K562 (cell line): ENCODE measurements around the gene ACSL6. TPM values are rescaled to one million over a fixed set of nuclear protein-coding genes. Genes with fewer than 3 reads are reported as not detected.
A peak's percentile ranks its signal among the peaks of the same experiment; 100 is the strongest.

Source experiments
- ATAC-seq: fragments of 200-7000 bp; cut with Tn5 transposase; 3 replicates; pipeline ENCODE4 v1.9.1; 2020; ENCODE audit warnings: moderate library complexity
- BruUV-seq: library from RNA; stranded (reverse); fragments of 400-500 nt; replicated peaks from 2 replicates; lab custom pipeline; 2021; lab: Mats Ljungman, UMichigan
- CTCF ChIA-PET: fragments of 300-600 bp; formaldehyde crosslinking; extraction: SDS; loops from one replicate; lab custom pipeline; 2021; ENCODE audit warnings: low intra/inter-chr PET ratio; lab: Yijun Ruan, JAX
- POLR2A ChIA-PET: fragments of 300-600, 350-650 bp; sonication (Branson Sonifier 250); formaldehyde crosslinking; extraction: SDS; loops from one replicate; lab custom pipeline; 2021; ENCODE audit warnings: antibody characterized with exemption, inconsistent platforms; lab: Yijun Ruan, JAX
- DNase-seq, 4 experiments: peaks; one replicate each; pipeline versions ENCODE4 v3.0.0 to v3.0.0-alpha.2; 2011 to 2018; ENCODE audit warnings: low spot score in 3 of 4, mixed read lengths in 3 of 4; ENCODE audit errors: extremely low read depth in 1 of 4
- FAIRE-seq: peaks from 2 replicates; lab custom pipeline; 2011; peaks lifted over from hg19 to GRCh38; lab: Jason Lieb, UNC
- H2AFZ ChIP-seq: 2 replicates; pipeline ENCODE4 v1.6.0; 2011; ENCODE audit warnings: low read depth, low read length, control low read depth, inconsistent platforms
- H3K27ac ChIP-seq: fragments of 200-600 bp; 3 replicates; pipeline ENCODE4 v1.8.0; 2011; ENCODE audit warnings: low read depth, mild to moderate bottlenecking, control low read depth, inconsistent platforms, low read length, moderate library complexity, mixed read lengths; ENCODE audit errors: extremely low read depth
- H3K27me3 ChIP-seq, 2 experiments: fragments of 300-600 bp in 1 of 2; 2 replicates in 1 of 2; 3 replicates in 1 of 2; pipeline versions ENCODE4 v1.6.0 to v1.8.0; 2011; ENCODE audit warnings: inconsistent platforms in 2 of 2, low read length in 2 of 2, mild to moderate bottlenecking in 1 of 2, mixed read lengths in 1 of 2, moderate library complexity in 1 of 2; ENCODE audit not compliant: control insufficient read depth in 2 of 2, insufficient read depth in 2 of 2
- H3K36me3 ChIP-seq: fragments of 300-600 bp; 3 replicates; pipeline ENCODE4 v1.8.0; 2011; ENCODE audit warnings: mild to moderate bottlenecking, low read length, inconsistent platforms; ENCODE audit not compliant: control insufficient read depth, insufficient read depth
- H3K4me1 ChIP-seq, 2 experiments: fragments of 200-600 bp in 1 of 2; replicated peaks in 1 of 2; 2 replicates in 1 of 2; 3 replicates in 1 of 2; pipeline versions ENCODE4 v1.5.1 to v1.8.0; 2011; ENCODE audit warnings: inconsistent platforms in 2 of 2, low read length in 2 of 2, mild to moderate bottlenecking in 1 of 2, mixed read lengths in 1 of 2, moderate library complexity in 1 of 2; ENCODE audit not compliant: control insufficient read depth in 2 of 2, insufficient read depth in 2 of 2
- H3K4me2 ChIP-seq: 2 replicates; pipeline ENCODE4 v1.6.1; 2011; ENCODE audit warnings: low read length, control low read depth, inconsistent platforms, mixed read lengths; ENCODE audit not compliant: insufficient read depth
- H3K4me3 ChIP-seq: fragments of 200-600 bp; sonication (generic), shearing (Covaris generic); 2 replicates; pipeline ENCODE4 v1.5.1; 2016; ENCODE audit warnings: control low read depth, inconsistent platforms
- H3K79me2 ChIP-seq: fragments of 200-600 bp; 3 replicates; pipeline ENCODE4 v1.8.0; 2011; ENCODE audit warnings: low read length, inconsistent platforms; ENCODE audit not compliant: control insufficient read depth, insufficient read depth
- H3K9ac ChIP-seq, 2 experiments: 2 replicates each; pipeline versions ENCODE4 v1.6.0 to v1.6.1; 2011; ENCODE audit warnings: low read depth in 2 of 2, low read length in 2 of 2, control low read depth in 1 of 2, inconsistent platforms in 1 of 2, mild to moderate bottlenecking in 1 of 2, mixed read lengths in 1 of 2; ENCODE audit not compliant: insufficient read depth in 1 of 2
- H3K9me1 ChIP-seq: one replicate; pipeline ENCODE4 v1.6.0; 2011; ENCODE audit warnings: inconsistent platforms, mild to moderate bottlenecking, low read length, moderate library complexity; ENCODE audit not compliant: control insufficient read depth, insufficient read depth
- H3K9me3 ChIP-seq: replicated peaks from 2 replicates; pipeline ENCODE4 v1.5.1; 2011; ENCODE audit warnings: low read depth, low read length, inconsistent platforms; ENCODE audit not compliant: control insufficient read depth, insufficient read depth
- H4K20me1 ChIP-seq: replicated peaks from 2 replicates; pipeline ENCODE4 v1.6.1; 2011; ENCODE audit warnings: low read length, inconsistent platforms, mixed read lengths; ENCODE audit not compliant: control insufficient read depth, insufficient read depth
- CHD4 ChIP-seq: fragments of 200-600 bp; sonication (generic); IDR thresholded peaks from 3 replicates; pipeline ENCODE4 v1.6.1; 2012; ENCODE audit warnings: low read depth, mild to moderate bottlenecking, mixed read lengths, low read length, inconsistent platforms; ENCODE audit not compliant: insufficient read depth, insufficient replicate concordance, poor library complexity, severe bottlenecking
- MAFK ChIP-seq: IDR thresholded peaks from 2 replicates; pipeline ENCODE4 v1.6.1; 2011; ENCODE audit warnings: low read length, improper control_type of control experiment
- STAT5B ChIP-seq: fragments of 250-450 bp; sonication (Bioruptor Pico); IDR thresholded peaks from 2 replicates; pipeline ENCODE4 v1.8.0; 2021; ENCODE audit warnings: mild to moderate bottlenecking, inconsistent platforms
- ZNF224 ChIP-seq: sonication (generic); formaldehyde crosslinking; IDR thresholded peaks from 2 replicates; pipeline ENCODE4 v1.8.0; 2022; ENCODE audit warnings: mild to moderate bottlenecking, missing genetic modification reagents
- ZNF24 ChIP-seq: fragments of 450-650 bp; IDR thresholded peaks from 2 replicates; pipeline ENCODE4 v1.6.1; 2016
- ZNF316 ChIP-seq: fragments of 450-650 bp; IDR thresholded peaks from 2 replicates; pipeline ENCODE4 v1.6.1; 2016
- ZNF408 ChIP-seq: fragments of 250-450 bp; sonication (Bioruptor Pico); IDR thresholded peaks from 2 replicates; pipeline ENCODE4 v1.4.0; 2020; ENCODE audit warnings: low read depth, mild to moderate bottlenecking, moderate library complexity
- ZNF584 ChIP-seq: fragments of 200-800 bp; sonication (Bioruptor generic); IDR thresholded peaks from 2 replicates; pipeline ENCODE4 v1.6.1; 2016; ENCODE audit warnings: low read depth, mild to moderate bottlenecking, missing genetic modification characterization, missing compliant biosample characterization
- WGBS: fragments of 100-300 bp; shearing (Covaris generic); methylation state at CpG from one replicate; pipeline ENCODE4 v1.1.6; 2016; ENCODE audit warnings: low coverage, mixed read lengths; ENCODE audit not compliant: insufficient coverage; ENCODE audit errors: missing lambda C conversion rate; 5-methylcytosine and 5-hydroxymethylcytosine counted together
- in situ Hi-C: fragments of 300-500 bp; cut with MboI; formaldehyde crosslinking; loops from 4 replicates; pipeline ENCODE4 v1.15.0; 2018; ENCODE audit warnings: inconsistent platforms, mixed read lengths
- intact Hi-C: fragments of 100-400 bp; cut with micrococcal nuclease; formaldehyde crosslinking; loops from 2 replicates; pipeline ENCODE4 v1.14.2; 2022
- polyA plus RNA-seq, 8 experiments: library from polyadenylated mRNA; depleted of rRNA in 4 of 8; stranded (reverse) in 5 of 8; unstranded in 3 of 8; fragments of >200 nt; fragmentation: Nextera tagmentation in 2 of 8; fragmentation: Illumina TruSeq in 1 of 8; extraction: Ambion mirVana in 2 of 8; extraction: Trizol in 1 of 8; gene quantifications; 2 replicates each; pipeline versions ENCODE4 v1.2.1 to v1.2.3, GENCODE V29; 2011 to 2014; ENCODE audit warnings: inconsistent platforms in 1 of 8, missing spikeins in 1 of 8
- total RNA-seq, 7 experiments: library from RNA; depleted of rRNA in 6 of 7; stranded (reverse); fragments of >200 nt in 6 of 7; fragmentation: Illumina TruSeq in 2 of 7; extraction: Trizol in 2 of 7; gene quantifications; 2 replicates each; pipeline versions ENCODE4 v1.2.1 to v1.2.3, GENCODE V29; 2011 to 2021; ENCODE audit warnings: low replicate concordance in 1 of 7
- TF ChIP-seq, protein P1 (sequence below): sonication (generic); formaldehyde crosslinking; IDR thresholded peaks from 2 replicates; pipeline ENCODE4 v1.8.0; 2022; ENCODE audit warnings: missing genetic modification reagents, mild to moderate bottlenecking, borderline replicate concordance

The ACSL6 gene
- total and polyA plus RNA-seq, 9 of the 15 experiments (the other 6 are each of a cell fraction or from before 2014, with no cell fraction given) = 0.50 to 1.5 (median 0.69) TPM

DNA sequence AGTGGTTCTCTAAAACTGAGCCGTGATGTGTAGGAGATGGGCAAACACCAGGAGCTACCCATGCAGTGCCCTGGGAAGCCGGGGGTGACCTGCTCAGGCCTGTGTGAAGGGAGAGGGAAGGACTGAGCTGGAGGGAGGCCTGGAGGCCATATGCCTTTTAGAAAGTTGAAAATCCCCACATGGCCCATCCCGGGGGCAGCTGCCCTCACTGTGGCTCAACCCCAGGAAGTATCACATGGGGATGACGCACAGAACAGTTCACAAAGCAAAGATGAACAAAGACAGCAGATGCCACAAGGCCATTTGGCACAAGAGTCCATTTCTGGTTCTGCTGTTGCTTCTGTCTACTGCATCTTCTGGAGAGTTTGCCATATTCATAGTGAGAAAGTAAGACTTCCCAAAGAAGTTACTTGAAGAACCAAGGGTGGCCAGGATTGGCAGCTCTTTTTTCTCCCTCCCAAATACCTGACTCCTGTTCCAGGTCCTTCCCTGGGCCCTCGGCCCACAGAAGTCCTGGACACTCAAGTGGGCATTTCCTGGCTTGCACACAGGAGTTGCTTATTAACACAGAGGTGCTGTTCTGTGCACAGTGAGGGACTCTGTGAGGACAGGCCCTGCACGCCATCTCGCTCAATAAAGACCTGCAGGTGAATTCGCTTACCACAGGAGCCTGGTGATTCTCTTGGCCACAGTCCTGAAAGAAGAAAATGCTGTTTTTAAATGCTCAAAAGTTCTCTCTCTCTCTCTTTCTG lies 25.1 kb downstream of the ACSL6 start (continued):
- no peak for TF ChIP-seq CHD4
- TF ChIP-seq, protein P1, sequence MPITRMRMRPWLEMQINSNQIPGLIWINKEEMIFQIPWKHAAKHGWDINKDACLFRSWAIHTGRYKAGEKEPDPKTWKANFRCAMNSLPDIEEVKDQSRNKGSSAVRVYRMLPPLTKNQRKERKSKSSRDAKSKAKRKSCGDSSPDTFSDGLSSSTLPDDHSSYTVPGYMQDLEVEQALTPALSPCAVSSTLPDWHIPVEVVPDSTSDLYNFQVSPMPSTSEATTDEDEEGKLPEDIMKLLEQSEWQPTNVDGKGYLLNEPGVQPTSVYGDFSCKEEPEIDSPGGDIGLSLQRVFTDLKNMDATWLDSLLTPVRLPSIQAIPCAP (CRISPR knock-in tag) = no peak

DNA sequence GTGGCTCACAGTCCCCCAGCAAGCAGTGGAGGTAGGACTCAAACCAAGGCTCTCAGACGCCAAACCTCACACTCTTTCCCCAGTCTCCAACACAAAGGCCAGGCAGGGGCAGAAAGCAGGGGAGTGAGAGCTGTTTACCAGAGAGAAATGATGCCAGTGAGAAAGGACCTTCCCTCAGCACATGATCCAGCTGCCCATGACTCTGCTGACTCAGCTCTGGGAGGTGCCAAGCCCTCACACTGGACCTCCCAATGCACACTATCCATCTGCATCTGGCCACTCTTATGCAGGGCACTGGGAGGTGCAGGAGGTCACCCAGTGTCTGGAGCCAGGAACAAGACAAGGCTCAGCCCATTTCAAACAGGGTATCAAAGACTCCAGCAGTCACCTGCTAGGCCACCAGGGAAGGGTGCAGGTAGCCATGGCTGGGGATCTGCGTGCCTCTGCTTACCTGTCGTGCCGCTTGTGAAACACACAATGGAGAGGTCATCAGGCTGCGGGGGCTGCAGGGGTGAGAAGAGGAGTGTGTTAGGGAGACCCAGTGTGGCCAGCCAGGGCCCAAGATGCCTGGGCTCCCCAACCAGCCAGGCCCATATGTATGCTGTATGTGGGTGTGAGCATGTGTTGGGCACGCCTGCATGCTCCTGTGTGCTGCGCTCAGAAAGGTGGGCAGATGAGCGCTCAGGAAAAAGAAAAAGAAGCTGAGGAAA lies 26.3 kb downstream of the ACSL6 start:
- Histone ChIP-seq H3K4me3 (no peak overlapping the region), H3K36me3 (no peaks in the 10 kb centered on the region), H3K79me2 (no peaks in the 10 kb centered on the region), H3K9me1 (no peaks in the 10 kb centered on the region), H4K20me1 (no peaks in the 10 kb centered on the region), H3K4me1 (no peaks in the 10 kb centered on the region; a peak in 2 of 5 replicates), H3K9me3 (no peaks in the 10 kb centered on the region), H3K4me2 (no peak overlapping the region), H3K27ac (no peak overlapping the region), H3K27me3 (peaks cover 0 to 9% of the 10 kb centered on the region in 2 experiments; a peak in 1 of 5 replicates), H2AFZ (no peak overlapping the region), H3K9ac (no peak overlapping the region)
- no peak for ATAC-seq
- DNase-seq = no peak
- intact Hi-C loops = no loop called here
- 30% methylated on average over 8 of the region's 8 CpGs for WGBS
- TF ChIP-seq ZNF24 (no peak), ZNF224 (CRISPR knock-in tag) (no peak), STAT5B (no peak), ZNF584 (CRISPR knock-in tag) (no peak), ZNF316 (peak; percentile 35; the same call in 1 of the 2 replicates), MAFK (peak; percentile 29; the same call in 1 of the 2 replicates), ZNF408 (CRISPR knock-in tag) (no peak)
- CTCF ChIA-PET = no interaction called here
- POLR2A ChIA-PET = no interaction called here
- no TSS peak for BruUV-seq
- in situ Hi-C loops = no loop called here
- FAIRE-seq = no peak
